NCI-H2196 treated with DMSO at 0.1 percent for 48 hours (cell line): ENCODE data around the gene CANT1.

Source experiments
- DNase-seq: peaks from one replicate; lab custom pipeline; 2025; ENCODE audit not compliant: unreplicated experiment; lab: John Stamatoyannopoulos, UW

The CANT1 gene

GRCh38 chr17:79009397-79010303 is at the start of gene CANT1:
Gene CANT1 (minus strand): TSS chr17:79009764. CDS start chr17:78997622, 12,142 bp downstream.
- peak; percentile 77 for DNase-seq

DNA sequence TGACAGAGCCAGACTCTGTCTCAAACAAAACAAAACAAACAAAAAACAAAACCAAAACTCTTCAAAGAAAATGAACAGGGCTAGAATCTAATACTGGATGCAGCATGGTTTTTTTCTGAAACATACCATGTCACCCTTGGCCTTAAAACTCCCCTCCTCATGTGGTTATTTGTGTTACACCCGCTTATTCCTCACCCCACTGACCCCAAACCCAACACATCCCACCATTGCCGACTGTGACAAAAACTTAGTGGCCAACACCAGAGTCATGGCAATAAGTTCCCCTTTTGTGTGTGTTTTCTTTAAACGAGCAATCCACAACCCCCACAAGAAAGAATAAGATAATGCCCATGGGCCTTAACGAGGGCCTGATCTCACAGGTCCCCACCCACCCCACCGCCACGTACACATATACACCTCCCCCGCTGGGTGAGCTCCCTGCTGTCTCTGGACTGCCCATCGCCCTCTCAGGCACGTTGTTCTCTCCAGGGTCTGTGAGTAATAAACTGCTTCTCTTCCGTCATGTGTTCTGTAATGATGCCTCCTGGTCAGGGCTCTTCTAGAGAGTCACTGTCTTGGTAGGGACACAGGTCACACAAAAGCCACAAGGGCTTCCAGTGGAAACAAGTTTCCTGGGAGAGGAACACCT is 48.3 kb upstream of the CANT1 start:
- DNase-seq, result no peak

DNA sequence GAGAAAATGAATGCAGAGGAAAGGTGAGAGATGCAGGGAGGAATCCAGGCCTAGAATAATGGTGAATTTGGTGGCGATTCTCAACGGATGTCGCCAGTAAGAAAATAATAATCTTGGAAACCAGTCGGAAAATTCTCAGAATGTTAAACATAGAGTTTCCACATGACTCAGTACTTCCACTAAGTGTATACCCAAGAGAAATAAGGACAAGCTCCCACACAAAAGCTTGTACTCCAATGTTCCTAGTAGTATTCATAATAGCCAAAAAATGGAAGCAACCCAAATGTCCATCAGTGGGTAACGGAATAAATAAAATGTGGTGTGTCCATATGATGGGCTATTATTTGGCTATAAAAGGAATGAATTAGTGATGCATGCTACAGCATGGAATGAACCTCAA is 45.6 kb upstream of the CANT1 start:
- DNase-seq, result no peak

DNA sequence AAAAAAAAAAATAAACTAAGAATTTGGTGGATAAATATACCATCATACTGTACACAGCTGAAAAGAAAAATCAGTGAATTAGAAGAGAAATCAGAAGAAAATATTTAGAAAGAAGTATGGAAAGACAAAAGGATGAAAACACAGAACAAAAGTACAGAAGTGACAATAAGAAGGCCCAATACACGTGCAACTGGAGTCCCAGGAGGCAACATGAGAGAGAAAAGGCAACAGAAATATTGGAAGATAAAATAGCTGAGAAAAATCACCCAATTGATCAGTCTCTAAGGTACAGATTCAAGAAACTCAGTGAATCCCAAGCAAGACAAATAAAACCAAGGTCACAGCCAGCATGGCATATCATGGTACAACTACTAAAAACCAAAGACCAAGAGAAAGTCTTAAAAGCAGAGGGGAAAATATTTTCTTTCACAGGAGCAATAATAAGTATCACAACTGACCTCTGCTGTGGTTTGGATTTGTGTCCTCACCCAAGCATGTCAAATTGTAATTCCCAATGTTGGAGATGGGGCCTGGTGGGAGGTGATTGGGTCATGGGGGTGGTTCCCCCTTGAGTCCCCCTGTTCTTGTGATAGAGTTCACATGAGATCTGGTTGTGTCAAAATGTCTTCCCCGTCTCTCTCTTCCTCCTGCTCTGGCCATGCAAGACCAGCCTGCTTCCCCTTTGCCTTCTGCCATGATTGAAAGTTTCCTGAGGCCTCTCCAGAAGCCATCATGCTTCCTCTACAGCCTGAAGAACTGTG is 44.8 kb upstream of the CANT1 start:
- no peak for DNase-seq

DNA sequence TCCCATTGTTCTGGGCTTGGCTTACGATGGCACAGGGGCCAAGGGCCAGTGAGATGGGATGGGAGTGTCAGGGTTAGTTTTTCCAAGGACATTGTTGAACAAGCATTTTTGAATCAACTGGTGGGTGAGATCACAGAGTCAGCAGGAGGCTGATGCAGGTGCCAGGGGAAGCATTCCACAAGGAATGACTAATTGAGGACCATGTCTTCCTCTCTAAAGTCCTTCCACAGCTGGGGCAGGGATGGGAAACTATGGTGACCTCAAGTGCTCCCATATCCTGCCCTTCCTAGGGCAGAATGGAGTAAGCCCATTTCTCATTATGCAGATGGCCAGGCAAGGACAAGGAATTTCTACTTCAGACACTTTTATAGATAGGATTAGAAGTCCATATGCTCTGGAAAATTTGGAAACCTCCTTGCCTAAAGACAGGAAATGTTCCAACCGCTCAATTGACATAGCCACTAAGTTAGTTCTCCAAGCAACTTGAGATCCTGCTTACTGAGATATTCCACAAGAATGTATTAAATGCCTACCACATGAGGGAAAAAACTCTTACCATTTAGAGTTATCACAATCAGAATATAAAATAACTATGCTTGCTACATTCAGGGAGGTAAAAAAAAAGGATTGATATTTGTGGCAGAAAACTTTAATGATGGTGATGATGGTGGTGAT is 43.8 kb upstream of the CANT1 start:
- no peak for DNase-seq

DNA sequence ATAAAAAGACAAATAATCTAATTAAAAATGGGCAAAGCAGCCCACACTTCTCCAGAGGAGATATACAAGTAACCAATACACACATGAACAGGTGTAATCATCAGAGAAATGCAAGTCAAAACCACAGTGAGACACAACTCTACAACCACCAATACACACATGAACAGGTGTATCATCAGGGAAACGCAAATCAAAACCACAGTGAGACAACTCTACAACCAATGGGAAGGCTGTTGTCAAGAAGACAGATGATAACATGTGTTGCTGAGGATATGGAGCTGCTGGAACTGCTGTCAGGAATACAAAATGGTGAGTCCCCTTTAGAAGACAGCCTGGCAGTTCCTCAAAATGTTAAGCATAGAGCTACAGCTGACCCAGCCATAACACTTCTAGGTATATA is 42.6 kb upstream of the CANT1 start:
- no peak for DNase-seq

GRCh38 chr17:79051306-79051705 is 41.7 kb upstream of the CANT1 start:
- no peak for DNase-seq

- no peak for DNase-seq
Measured at GRCh38 chr17:79050551-79050950, 41.0 kb upstream of the CANT1 start.

- DNase-seq, result no peak
Measured at GRCh38 chr17:79049821-79050220, 40.3 kb upstream of the CANT1 start.

- no peak for DNase-seq
Measured at GRCh38 chr17:79048826-79049755, 39.5 kb upstream of the CANT1 start.

- DNase-seq, result no peak
Measured at GRCh38 chr17:79047923-79048825, 38.6 kb upstream of the CANT1 start.

GRCh38 chr17:79047291-79047920 is 37.8 kb upstream of the CANT1 start:
- no peak for DNase-seq

GRCh38 chr17:79046916-79047280 is 37.3 kb upstream of the CANT1 start:
- DNase-seq, result no peak

DNA sequence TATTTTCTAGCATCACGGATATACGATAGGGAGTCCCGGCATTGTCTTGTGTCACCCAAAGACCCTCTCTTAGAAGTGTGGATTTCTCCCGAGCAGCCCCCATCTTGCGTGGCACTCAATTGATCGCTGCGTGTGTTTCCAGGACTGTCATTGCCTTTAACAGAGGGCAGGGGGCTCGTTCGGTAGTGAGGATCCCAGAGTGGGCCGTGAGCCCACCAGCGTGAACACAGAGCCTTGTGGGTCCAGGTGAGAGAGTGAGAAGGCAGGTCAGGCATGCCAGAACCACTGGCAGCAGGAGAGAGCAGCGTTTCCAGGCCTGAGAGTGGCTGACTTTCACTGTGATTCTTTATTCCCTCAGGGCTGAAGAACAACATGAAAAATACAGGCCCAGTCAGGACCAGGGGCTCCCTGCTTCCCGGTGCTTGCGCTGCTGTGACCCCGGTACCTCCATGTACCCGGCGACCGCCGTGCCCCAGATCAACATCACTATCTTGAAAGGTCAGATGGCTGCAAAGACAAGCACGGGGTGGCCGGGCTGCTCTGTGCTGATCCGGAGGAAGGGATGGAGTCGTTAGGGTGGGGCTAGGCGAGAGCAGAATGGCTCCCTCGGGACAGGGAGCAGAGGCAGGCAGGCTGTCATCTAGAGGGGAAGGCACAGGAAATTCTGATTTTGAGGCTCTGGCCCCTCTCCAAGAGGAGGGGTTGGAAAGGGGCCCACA is 36.8 kb upstream of the CANT1 start:
- no peak for DNase-seq

DNA sequence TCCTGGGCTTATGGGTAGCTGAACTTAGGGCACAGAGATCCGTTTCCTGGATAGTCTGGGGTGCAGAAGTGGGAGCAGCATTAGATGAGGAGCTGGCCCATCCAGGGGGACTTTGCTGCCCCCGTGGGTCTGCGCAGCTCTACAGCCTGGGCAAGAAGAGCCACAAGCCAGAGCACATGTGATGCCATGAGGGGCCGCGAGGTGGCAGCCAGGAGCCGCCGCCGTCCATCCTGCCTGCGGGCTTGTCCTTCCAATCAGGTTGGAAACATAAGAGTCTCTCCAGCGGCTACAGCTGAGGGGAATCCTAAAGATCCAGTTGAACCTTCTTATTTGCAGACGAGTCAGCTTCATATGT is 36.3 kb upstream of the CANT1 start:
- peak; percentile 72 for DNase-seq

GRCh38 chr17:79045001-79045729 is 35.6 kb upstream of the CANT1 start:
- DNase-seq, result no peak

- DNase-seq, result no peak
Measured at GRCh38 chr17:79044462-79044861, 34.9 kb upstream of the CANT1 start.
